Fibroblast of peridontal ligament (primary cell): ENCODE results near the gene USPL1.
"Not testable (repeated sequence)": the region's sequence is repeated elsewhere in the genome, so short reads cannot be mapped to it uniquely, and the experiment has no call there.

Source experiments
- DNase-seq: peaks from one replicate; pipeline ENCODE4 v3.0.0-alpha.2; 2010; ENCODE audit errors: extremely low read depth

The USPL1 gene

GRCh38 chr13:30615866-30616541 is 1.7 kb upstream of the USPL1 start:
- peak; percentile 69 for DNase-seq

- DNase-seq = peak; percentile 94
Measured at GRCh38 chr13:30616927-30617314, 799 bp upstream of the USPL1 start.

- DNase-seq = no peak
Measured at GRCh38 chr13:30618186-30618929, 638 bp downstream of the USPL1 start.

GRCh38 chr13:30618930-30619279 is 1.2 kb downstream of the USPL1 start:
- no peak for DNase-seq

- DNase-seq = peak; percentile 24
Measured at GRCh38 chr13:30619731-30620130, 2.0 kb downstream of the USPL1 start.

- DNase-seq = no peak
Measured at GRCh38 chr13:30620941-30621340, 3.2 kb downstream of the USPL1 start.

- no peak for DNase-seq
Measured at GRCh38 chr13:30622551-30622950, 4.8 kb downstream of the USPL1 start.

GRCh38 chr13:30623392-30623791 is 5.7 kb downstream of the USPL1 start:
- DNase-seq = no peak

GRCh38 chr13:30624630-30625029 is 6.9 kb downstream of the USPL1 start:
- no peak for DNase-seq

- DNase-seq = no peak
Measured at GRCh38 chr13:30629527-30629926, 11.8 kb downstream of the USPL1 start.

GRCh38 chr13:30633861-30634260 is 16.1 kb downstream of the USPL1 start:
- no peak for DNase-seq

- no peak for DNase-seq
Measured at GRCh38 chr13:30634838-30635237, 17.1 kb downstream of the USPL1 start.

- DNase-seq = no peak
Measured at GRCh38 chr13:30638301-30638700, 20.6 kb downstream of the USPL1 start.

- peak; percentile 72 for DNase-seq
Measured at GRCh38 chr13:30639671-30640070, 22.0 kb downstream of the USPL1 start.

- DNase-seq = not testable (repeated sequence)
Measured at GRCh38 chr13:30641173-30641572, 23.5 kb downstream of the USPL1 start.

GRCh38 chr13:30645629-30646028 is 27.9 kb downstream of the USPL1 start:
- no peak for DNase-seq

- DNase-seq = no peak
Measured at GRCh38 chr13:30647420-30647819, 29.7 kb downstream of the USPL1 start.

- no peak for DNase-seq
Measured at GRCh38 chr13:30647824-30648521, 30.3 kb downstream of the USPL1 start.

- no peak for DNase-seq
Measured at GRCh38 chr13:30648522-30649012, 30.8 kb downstream of the USPL1 start.

- DNase-seq = not testable (repeated sequence)
Measured at GRCh38 chr13:30651648-30652047, 33.9 kb downstream of the USPL1 start.

GRCh38 chr13:30652746-30653386 is 35.1 kb downstream of the USPL1 start:
- peak; percentile 13 for DNase-seq

GRCh38 chr13:30654430-30654829 is 36.7 kb downstream of the USPL1 start:
- DNase-seq = no peak
